Astrocyte of the spinal cord (primary cell): ENCODE results near the gene CCRL2.

Experiments used
- DNase-seq: peaks from one replicate; pipeline ENCODE4 v3.0.0; 2011; ENCODE audit warnings: low read depth, low spot score
- H3K4me3 ChIP-seq: 2 replicates; pipeline ENCODE4 v1.5.1; 2011; ENCODE audit warnings: low read depth, mild to moderate bottlenecking, low read length, moderate library complexity
- CTCF ChIP-seq: IDR thresholded peaks from 2 replicates; pipeline ENCODE4 v1.5.1; 2012; ENCODE audit warnings: low read depth, mild to moderate bottlenecking, low read length, inconsistent platforms
- in situ Hi-C: cut with HindIII; loops from 2 replicates; pipeline ENCODE4 v1.10.0; 2017; ENCODE audit warnings: low sequenced_read_pairs

Gene CCRL2

GRCh38 chr3:46440531-46441294, 33.7 kb downstream of the CCRL2 start:
- H3K4me3 ChIP-seq: no peak overlapping the region
- in situ Hi-C loops: no loop called here
- no peak for DNase-seq
- TF ChIP-seq CTCF: no peak

- peak; percentile 59 for TF ChIP-seq CTCF
- in situ Hi-C loops: no loop called here
- peak; percentile 44 for DNase-seq
- no peak overlapping the region for H3K4me3 ChIP-seq
Observed at GRCh38 chr3:46442576-46443530, 35.8 kb downstream of the CCRL2 start.

GRCh38 chr3:46447228-46447985, 40.3 kb downstream of the CCRL2 start:
- in situ Hi-C loops: no loop called here
- TF ChIP-seq CTCF: no peak

GRCh38 chr3:46448721-46449120, 41.7 kb downstream of the CCRL2 start:
- no peak for DNase-seq
- in situ Hi-C loops: no loop called here
- no peak overlapping the region for H3K4me3 ChIP-seq
- TF ChIP-seq CTCF: no peak

More at GRCh38 chr3:46447228-46447985, 40.3 kb downstream of the CCRL2 start:
- no peak overlapping the region for H3K4me3 ChIP-seq
- DNase-seq: no peak

- DNase-seq: no peak
- in situ Hi-C loops: no loop called here
- no peak overlapping the region for H3K4me3 ChIP-seq
- TF ChIP-seq CTCF: peak; percentile 66
Observed at GRCh38 chr3:46449755-46450552, 42.9 kb downstream of the CCRL2 start.
